ENCODE measurements around the gene SMURF1.

DNA sequence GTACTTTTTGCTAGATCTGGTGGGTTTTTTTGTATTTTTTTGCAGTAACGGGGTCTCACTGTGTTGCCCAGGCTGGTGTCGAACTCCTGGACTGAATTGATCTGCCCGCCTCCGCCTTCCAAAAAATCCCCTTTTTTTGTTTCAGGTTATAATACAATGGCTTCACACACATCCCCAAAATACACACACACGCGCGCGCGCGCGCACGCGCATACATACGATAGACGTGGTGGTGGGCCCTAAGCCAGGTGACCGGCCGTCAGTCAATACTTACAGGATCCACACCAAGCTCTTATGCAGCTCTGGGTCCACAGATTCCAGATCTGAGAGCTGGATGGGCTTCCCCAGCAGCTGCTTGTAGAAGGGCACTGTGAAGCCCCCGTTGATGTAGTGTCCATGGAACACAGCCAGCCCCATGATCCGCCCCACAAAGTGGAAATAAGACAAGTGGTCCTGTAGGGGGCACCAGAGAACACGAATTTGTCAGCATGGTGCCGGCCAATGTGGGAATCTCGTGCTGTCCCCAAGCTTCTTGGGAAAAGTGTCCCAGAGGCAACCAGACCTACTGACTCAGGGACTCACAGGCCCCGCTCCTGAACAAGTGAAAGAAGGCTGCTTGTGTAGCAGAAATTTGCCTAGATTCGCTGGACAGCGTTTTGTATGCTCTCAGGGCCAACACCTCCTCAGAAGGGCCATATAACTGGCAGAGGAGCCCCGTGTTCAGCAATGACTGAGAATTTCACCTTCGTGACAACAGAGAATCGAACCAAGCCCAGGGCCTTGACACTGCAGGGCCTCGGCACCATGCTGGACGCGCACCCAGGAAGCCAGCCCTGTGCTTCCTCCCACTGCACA is 103.6 kb downstream of the SMURF1 start:
- TF ChIP-seq, protein P1, sequence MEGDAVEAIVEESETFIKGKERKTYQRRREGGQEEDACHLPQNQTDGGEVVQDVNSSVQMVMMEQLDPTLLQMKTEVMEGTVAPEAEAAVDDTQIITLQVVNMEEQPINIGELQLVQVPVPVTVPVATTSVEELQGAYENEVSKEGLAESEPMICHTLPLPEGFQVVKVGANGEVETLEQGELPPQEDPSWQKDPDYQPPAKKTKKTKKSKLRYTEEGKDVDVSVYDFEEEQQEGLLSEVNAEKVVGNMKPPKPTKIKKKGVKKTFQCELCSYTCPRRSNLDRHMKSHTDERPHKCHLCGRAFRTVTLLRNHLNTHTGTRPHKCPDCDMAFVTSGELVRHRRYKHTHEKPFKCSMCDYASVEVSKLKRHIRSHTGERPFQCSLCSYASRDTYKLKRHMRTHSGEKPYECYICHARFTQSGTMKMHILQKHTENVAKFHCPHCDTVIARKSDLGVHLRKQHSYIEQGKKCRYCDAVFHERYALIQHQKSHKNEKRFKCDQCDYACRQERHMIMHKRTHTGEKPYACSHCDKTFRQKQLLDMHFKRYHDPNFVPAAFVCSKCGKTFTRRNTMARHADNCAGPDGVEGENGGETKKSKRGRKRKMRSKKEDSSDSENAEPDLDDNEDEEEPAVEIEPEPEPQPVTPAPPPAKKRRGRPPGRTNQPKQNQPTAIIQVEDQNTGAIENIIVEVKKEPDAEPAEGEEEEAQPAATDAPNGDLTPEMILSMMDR (IDR thresholded peaks at IDR 0.05), result peak in 1 of 3 donors; percentile 79
- no peak for TF ChIP-seq POLR2A (IDR thresholded peaks at IDR 0.05)
